ENCODE results near the gene AOPEP.

DNA sequence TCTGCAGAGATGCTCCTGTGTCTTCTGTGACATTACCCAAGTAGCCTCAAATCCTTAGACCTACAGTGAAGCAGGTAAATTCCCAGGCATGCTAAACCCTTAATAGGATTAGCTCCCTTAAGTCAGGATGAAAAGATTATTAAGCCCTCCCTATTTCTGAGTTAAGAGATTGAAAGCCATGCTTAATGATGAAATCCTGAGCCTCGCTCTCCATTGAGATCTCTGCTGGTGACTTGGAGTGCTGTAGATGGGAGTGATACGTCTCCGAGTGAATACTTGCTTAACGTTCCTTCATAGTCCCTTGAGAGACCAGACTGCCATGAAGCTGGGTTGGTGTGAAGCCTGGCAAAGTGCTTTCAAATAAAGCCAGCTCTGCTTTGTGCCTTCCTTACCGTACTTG lies 34.2 kb downstream of the AOPEP start:
- TF ChIP-seq, protein P1, sequence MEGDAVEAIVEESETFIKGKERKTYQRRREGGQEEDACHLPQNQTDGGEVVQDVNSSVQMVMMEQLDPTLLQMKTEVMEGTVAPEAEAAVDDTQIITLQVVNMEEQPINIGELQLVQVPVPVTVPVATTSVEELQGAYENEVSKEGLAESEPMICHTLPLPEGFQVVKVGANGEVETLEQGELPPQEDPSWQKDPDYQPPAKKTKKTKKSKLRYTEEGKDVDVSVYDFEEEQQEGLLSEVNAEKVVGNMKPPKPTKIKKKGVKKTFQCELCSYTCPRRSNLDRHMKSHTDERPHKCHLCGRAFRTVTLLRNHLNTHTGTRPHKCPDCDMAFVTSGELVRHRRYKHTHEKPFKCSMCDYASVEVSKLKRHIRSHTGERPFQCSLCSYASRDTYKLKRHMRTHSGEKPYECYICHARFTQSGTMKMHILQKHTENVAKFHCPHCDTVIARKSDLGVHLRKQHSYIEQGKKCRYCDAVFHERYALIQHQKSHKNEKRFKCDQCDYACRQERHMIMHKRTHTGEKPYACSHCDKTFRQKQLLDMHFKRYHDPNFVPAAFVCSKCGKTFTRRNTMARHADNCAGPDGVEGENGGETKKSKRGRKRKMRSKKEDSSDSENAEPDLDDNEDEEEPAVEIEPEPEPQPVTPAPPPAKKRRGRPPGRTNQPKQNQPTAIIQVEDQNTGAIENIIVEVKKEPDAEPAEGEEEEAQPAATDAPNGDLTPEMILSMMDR (IDR thresholded peaks at IDR 0.05): no peak
- no peak for TF ChIP-seq POLR2AphosphoS5 (IDR thresholded peaks at IDR 0.05; ENCODE audit: low read depth, low read length)

All from Panc1 (cell line).